GM18909 (cell line): ENCODE data around the gene PKD2.
A peak's percentile ranks its signal among the peaks of the same experiment; 100 is the strongest.
"Not testable (repeated sequence)": the region's sequence is repeated elsewhere in the genome, so short reads cannot be mapped to it uniquely, and the experiment has no call there.

ENCODE experiments used
- ATAC-seq: cut with Tn5 transposase; IDR thresholded peaks from one replicate; pipeline ENCODE4 v1.9.1; 2021; ENCODE audit warnings: mild to moderate bottlenecking; ENCODE audit not compliant: unreplicated experiment, poor library complexity

The PKD2 gene

DNA sequence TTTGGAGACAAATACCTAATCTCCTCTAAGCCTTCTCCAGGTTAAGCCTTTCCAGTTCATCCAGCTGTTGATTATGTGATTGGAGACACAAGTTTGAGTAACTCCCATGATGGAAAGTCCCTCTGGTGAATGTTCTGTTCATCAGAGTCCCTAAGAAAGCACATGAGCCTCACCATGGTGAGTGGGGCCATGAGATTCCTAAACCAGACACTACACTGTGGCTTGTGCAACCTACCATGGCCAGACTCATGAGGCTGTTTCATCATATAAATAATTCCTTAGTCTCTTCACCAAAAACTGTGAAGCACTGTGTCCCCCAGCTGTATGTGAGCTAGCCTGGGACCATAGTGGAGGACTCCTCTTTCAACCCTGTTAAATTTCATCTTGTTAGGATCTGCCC lies 14.4 kb downstream of the PKD2 start:
- ATAC-seq = no peak

DNA sequence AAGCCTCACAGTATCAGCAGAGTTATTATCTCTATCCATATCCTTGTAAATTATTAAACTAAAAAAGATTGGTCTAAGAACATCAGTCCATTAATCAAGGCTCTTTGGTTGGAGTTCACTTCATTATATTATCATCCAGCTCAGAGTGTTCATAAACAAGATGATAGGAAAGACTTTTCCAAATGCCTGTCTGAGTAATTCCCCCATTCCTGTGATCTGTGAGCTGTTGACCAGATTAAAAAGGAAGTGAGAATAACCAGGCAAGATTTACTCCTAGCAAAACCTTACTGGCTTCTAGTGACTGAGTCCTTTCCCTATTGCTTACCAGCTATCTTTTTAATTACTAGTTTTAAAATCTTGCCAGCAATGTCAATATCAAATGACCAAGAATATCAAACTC lies 14.9 kb downstream of the PKD2 start:
- ATAC-seq = no peak

DNA sequence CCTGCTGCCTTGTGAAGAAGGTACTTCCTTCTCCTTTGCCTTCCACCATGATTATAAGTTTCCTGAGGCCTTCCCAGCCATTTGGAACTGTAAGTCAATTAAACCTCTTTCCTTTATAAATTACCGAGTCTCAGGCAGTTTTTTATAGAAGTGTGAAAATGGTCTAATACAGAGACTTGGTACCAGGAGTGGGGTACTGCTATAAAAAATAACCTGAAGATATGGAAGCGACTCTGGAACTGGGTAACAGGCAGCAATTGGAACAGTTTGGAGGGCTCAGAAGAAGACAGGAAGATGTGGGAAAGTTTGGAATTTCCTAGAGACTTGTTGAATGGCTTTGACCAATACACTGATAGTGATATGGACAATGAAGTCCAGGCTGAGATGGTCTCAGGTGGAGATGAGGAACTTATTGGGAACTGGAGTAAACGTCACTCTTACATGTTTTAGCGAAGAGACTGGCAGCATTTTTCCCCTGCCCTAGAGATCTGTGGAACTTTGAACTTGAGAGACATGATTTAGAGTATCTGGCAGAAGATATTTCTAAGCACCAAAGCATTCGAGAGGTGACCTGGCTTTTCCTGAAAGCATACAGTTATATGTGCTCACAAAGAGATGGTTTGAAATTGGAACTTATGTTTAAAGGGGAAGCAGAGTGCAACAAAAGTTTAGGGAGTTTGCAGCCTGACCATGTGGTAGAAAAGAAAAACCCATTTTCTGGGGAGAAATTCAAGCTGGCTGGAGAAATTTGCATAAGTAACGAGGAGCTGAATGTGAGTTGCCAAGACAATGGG lies 18.6 kb downstream of the PKD2 start:
- not testable (repeated sequence) for ATAC-seq

DNA sequence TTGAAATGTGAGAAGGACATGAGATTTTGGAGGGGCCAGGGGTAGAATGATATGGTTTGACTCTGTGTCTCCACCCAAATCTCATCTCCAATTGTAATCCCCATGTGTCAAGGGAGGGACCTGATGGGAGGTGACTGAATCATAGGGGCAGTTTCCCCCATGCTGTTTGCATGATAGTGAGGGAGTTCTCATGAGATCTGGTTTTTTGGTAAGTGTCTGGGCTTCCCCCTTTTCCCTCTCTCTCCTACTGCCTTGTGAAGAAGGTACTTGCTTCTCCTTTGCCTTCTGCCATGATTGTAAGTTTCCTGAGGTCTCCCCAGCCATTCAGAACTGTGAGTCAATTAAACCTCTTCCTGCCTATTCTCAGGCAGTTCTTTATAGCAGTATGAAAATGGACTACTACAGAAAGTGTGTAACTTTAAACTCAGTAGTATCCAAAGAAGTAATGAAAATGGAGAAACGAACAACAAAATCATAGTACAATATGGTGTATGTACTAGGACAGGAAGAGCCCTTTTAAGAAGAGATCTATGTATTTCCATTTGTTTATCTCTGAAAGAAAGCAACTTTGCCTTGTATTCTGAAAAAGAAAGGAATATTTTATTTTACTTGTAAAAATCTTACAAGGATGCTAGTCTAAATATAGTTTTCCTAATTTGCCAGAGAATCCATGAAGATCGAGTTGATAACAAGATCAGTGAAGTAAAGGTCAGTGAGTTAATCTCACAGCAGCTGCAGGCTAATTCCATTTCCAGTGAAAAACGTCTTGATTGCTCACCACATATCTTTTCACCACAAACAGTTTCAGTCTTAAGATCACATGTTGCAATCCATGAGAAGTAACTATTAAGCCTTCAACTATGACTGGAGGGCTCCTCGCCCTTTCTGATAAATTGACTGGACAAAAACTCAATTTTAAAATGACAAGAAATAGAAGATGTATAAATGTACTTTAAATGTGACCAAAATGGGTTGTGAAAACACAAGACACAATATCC lies 20.5 kb downstream of the PKD2 start:
- ATAC-seq = no peak

DNA sequence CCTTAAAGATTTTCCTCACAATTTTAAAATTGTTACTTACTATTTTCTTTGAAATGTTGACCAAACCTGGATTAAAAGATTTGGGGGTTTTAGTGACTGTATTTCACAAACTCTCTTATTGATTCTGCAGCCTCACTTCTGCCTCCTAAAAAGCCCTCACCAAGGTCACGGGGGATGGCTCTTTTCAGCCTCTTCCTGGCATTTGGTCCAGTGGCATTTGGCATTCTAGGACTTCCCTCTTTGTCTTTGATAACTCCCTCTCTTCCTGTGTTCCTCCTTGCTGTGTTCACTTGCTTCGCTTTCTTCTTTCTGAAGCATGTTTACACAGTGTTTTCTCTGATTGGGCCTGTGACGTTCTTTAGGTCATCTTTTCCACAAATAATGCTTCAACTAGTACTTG lies 21.5 kb downstream of the PKD2 start:
- ATAC-seq = no peak

DNA sequence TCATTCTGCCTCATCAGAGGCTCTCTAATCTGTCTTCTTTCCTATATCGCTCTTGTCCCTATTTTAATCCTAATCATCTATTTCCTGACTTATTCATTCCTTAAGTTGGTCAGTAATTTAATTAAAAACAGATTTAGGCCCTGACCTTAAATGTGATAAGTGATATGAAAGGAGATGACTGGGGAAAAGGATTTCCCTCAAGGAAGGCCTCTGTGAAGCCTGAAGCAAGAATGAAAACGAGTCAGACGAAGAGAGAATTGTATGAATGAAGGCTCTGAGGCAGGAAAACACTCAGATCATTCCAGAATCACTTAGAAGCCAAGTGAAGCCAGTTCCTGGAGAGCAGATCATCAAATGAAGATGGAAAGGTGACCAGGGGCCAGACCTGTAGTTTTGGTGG lies 22.1 kb downstream of the PKD2 start:
- ATAC-seq = no peak

DNA sequence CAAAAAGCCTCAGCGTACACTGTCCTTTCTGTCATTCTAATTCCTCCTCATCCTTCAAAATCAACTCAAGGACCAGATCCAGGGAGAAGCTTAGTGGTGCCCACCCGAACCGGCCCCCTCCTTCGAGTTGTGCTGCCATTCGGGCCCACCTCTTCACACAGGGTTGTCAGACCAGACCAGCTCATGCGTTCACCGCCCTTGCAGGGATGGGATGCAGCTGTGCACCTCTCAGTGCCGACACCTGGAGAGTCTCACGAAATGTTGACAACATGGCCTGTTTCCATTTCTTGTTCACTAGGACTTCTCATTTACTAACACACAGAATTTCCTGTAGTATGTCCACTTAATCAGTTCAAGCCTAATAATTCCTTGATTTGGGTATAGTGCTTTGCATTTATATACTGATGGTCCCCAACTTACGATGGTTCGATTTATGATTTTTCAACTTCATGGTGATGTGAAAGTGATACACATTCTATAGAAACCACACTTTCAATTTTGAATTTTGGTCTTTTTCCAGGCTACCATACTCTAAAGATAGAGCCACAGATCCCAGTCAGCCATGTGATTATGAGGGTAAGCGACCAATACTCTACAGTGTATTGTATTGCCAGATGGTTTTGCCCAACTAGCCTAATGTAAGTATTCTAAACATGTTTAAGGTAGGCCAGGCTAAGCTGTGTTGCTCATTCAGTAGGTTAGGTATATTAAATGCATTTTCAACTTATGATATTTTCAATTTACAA lies 23.3 kb downstream of the PKD2 start:
- no peak for ATAC-seq

DNA sequence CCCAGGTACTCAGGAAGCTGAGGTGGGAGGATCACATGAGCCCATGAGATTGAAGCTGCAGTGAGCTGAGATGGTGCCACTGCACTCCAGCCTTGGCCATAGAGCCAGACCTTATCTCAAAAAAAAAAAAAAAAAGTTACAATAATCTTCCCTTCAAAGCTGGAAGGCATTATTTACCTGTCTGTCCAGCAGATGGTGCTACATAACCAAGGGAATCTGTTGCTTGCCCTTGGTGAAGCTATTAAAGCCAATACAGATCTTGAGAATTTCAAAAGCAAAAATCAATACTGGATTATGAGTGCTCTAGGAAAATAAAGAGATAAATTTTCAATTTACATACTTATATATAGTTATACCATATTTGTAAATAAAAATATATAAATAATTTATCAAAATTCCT lies 25.9 kb downstream of the PKD2 start:
- peak; percentile 66 for ATAC-seq

DNA sequence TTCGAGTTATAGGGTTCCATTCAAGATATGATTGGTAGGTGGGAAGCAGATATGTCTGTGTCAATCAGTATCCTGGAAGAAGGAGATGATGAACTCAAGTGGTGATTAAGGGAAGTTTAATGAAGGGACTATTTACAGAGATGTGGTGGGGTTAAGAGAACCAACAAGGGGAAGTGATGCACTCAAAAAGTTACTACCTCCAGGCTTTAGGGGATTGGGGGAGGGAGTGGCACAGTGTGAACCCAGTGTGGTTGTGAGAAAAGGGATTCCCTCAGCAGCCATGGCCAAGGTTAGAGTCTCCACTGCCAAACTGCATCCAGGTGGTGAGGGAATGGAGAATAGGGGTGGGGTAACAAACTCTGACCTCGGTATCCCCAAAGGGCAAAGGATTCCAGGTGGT lies 27.9 kb downstream of the PKD2 start:
- no peak for ATAC-seq

DNA sequence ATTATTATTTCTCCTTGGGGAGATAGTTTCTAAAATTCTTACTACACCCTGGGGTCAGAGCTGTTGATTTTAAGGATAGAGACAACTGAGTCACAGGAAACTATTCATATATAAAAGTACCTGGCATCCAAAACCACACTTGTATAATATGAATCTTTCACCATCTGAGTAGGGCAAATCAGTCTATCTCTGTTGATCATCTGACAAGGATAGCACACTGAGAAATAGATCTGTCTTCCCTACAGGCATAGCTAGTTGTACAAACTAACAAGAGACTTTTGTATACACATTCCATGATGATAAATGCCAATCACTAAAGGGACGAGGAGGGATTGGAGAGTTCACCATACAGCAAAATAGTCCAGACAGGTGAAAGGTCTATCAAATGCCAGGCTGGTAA lies 30.0 kb downstream of the PKD2 start:
- no peak for ATAC-seq

DNA sequence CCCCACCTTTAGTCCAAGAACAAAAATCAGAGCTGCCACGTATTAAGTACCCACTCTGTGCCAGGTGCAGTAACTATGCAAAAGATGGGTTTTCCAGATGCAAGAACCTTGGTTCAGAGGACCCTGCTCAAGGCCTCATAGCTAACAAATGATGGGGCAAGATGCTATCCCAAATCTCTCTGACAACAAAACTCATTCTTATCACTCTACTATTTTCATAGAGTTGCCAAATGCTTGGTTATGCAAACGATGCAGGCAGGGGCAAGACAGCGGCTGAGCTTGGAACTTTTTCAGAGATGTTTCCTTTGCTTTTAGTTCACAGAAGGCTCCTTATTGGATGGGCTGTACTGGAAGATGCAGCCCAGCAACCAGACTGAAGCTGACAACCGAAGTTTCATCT lies 30.5 kb downstream of the PKD2 start:
- no peak for ATAC-seq

DNA sequence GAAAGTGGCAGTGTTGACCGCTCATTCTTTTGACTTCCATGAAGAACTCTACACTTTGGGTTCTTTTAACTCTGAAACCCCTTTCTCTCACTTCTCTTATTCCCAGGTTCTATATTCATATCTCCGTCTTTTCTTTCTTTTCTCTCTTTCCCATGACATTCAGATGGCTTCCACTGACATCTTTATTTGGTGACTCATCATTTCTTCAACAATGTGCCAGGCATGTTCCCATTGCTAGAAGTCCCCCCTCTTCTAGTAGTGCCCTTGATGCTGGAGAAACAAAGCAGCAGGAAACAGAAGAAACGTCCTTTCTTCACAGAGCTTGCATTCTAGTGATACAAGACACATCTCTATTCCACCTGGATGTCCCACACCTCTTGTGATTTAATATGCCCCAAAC lies 33.3 kb downstream of the PKD2 start:
- ATAC-seq = no peak

DNA sequence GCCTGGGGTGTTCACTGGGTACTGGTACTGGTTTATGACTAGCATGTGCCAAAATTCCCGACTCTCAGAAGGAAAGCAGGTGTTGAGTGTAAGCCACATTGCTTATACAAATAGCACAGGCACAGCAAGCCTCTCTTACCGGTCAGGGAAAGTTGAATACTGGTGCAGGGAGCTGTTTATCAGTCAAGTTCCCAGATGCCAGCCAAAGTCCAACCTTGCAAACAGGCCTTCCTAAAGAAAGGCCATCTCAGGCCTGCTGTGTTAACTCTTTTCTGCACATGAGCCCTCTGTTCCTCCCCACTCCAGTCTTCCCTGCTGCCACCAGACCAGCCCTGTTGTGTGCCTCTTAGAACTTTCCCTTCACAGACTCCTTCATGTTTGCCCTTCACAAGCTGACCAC lies 34.2 kb downstream of the PKD2 start:
- no peak for ATAC-seq

DNA sequence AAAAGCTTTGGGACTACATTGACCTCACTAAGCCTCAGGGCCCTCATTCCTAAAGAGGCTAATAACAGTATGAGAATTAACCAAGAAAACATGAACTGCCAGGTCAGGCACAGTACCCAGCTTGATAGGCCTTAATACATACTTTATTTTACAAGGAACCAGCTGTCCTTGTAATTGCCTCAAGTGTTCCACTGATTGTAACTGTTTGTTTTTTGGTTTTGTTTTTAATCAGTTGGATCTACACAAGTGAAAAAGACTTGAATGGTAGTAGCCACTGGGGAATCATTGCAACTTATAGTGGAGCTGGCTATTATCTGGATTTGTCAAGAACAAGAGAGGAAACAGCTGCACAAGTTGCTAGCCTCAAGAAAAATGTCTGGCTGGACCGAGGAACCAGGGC lies 35.6 kb downstream of the PKD2 start:
- ATAC-seq = no peak

DNA sequence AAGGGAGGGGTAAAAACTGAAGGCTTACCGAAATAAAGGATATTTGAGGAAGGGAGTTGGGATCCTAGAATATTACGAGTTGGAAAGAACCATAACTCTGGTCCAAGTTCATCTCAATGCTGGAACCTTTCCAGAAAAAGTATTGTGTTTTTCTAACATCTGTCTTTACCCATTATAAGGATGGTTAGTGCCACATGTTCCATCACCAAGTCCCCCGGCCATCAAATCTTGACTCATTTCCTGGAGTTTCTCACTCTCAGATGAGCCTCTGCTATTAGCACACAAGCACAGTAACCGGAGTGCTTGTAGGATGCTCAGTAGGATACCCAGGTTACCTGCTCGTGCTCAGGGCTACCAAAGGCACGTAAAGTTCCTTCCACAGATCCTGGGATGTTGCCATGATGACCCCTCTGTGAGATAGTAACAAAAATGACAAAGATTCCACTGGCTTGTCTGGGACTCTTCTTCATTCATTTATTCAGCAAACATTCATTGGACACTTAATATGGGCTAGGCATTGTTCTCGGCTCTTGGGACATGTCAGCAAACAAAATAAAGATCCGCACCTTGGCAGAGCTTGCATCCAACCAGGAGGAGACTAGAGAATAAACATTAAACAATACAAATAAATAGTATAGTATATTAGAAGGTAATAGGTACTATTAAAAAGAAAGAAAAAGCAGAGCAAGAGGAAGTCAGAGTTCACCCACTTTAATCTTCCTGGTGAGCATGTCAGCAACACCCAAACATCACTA lies 36.3 kb downstream of the PKD2 start:
- ATAC-seq = no peak

DNA sequence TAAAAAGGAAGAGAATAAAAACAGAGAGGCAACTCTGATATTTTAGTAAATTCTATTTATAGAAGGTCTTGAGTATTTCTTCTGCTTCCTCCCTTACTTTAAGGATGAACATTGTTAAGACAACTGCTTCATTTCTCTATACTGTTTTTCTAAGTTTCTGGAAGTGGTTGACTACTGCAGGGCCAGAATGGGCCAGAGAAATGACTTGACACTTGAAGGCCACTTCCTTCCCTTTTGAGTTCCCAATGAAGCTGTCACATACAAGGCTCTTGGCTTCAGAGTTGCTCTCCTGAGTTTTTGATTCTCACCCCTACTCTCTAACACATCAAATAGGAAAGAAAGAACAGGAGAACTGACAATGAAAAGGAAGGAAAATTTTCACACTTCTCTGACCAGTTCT lies 37.6 kb downstream of the PKD2 start:
- ATAC-seq = no peak

DNA sequence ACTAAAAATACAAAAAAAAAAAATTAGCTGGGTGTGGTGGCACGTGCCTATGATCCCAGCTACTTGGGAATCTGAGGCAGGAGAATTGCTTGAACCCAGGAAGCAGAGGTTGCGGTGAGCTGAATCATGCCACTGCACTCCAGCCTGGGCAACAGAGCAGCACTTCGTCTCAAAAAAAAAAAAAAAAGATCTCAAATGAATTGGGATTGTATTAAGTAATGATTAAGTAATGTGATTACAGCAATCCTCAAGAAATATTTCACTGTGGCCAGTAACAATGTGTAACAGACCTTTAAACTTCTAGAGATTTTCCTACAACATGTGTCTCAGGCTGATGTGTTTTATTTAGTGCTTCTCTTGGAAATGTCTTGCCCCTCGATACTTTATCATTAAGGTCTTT lies 46.8 kb downstream of the PKD2 start:
- ATAC-seq = no peak

DNA sequence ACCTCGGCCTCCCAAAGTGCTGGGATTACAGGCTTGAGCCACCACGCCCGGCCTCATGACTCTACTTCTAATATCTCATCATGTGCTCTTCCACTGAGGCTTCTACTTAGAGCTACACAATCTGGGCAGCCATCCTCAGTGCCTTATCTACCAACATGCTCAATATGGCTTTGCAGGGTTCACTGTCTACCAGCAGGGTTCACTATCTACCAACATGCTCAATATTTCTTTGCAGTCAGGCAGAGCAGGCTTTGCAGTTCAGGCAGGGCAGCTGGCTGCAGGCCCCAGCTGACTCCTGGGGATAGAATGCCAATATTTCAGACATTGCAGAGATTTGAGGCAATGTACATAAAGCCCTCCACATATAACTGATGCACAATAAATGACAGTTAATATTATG lies 47.5 kb downstream of the PKD2 start:
- peak; percentile 56 for ATAC-seq

DNA sequence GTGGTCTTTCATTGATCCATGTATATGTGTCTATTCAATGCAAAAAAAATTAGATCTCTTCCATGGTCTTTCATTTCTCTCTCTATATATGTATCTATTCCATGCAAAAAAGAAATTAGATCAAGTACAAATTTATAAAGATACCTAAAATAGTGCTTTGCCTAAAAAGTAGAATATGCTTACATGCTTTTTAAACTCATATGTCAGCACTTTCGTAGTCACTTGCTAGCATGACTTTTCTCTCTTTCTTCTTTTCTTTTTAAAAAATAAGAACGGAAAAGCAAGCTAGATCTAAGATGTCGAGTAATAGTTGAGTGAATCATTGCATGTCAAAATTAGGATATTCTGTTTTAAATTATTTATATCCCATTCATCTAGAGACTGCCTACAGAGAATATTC lies 50.9 kb downstream of the PKD2 start:
- ATAC-seq = no peak

DNA sequence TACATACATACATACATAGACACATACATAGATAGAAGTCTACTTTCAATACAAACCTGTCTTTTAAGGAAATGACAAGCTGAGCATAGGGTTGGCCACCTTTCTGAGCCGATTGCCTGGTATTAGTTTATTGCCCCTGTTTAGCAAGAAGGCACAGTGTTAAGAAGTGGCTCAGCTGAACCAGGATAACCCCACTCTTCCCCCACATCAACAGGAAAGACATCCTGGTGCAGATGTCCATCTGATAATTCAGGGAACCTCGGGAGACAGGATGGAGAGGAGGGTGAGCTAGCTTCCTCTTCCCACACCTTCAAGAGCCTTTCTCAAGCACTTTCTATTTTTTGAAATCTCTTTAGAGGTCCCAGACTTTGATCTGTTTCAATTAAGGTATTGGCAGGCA lies 52.3 kb downstream of the PKD2 start:
- no peak for ATAC-seq
